Skeletal muscle cell (primary cell): Measurements from ENCODE around the gene CYP21A2.
"Not testable (repeated sequence)": the region's sequence is repeated elsewhere in the genome, so short reads cannot be mapped to it uniquely, and the experiment has no call there.

Experiments used
- DNase-seq: peaks from one replicate; pipeline ENCODE4 v3.0.0-alpha.2; 2010; ENCODE audit warnings: low read depth
- H3K4me3 ChIP-seq: 2 replicates; pipeline ENCODE4 v1.5.1; 2011; ENCODE audit warnings: low read depth, mild to moderate bottlenecking, control low read depth, low read length, moderate library complexity

CYP21A2 gene

DNA sequence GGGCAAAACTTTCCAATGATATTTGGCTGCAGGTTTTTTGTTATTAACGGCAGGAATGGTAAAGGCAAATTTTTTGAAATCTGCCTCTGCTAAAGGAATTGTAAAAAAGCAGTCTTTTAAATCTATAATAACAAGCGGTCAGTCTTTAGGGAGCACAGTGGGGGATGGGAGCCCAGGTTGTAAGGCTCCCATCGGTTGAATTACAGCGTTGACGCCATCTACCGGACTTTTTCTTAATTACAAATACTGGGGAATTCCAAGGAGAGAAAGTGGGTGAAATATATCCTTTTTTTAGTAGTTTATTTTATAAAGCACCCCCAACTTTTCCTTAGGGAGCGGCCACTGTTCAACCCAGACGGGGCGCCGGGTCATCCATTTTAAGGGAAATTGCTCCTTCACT, 16.1 kb upstream of the CYP21A2 start:
- DNase-seq, H3K4me3 ChIP-seq: not testable (repeated sequence)

DNA sequence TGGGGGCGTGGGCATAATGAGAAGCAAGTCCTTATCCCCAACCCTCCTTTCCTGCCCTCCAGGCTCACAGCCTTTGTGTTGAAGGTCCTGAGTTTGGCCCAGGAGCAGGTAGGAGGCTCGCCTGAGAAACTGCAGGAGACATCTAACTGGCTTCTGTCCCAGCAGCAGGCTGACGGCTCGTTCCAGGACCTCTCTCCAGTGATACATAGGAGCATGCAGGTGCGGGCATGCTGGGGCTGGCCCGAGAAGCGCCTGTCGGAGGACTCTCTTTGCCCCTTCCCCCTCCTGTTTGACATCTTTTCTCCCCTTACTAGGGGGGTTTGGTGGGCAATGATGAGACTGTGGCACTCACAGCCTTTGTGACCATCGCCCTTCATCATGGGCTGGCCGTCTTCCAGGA, 9.6 kb upstream of the CYP21A2 start:
- not testable (repeated sequence) for DNase-seq, H3K4me3 ChIP-seq

DNA sequence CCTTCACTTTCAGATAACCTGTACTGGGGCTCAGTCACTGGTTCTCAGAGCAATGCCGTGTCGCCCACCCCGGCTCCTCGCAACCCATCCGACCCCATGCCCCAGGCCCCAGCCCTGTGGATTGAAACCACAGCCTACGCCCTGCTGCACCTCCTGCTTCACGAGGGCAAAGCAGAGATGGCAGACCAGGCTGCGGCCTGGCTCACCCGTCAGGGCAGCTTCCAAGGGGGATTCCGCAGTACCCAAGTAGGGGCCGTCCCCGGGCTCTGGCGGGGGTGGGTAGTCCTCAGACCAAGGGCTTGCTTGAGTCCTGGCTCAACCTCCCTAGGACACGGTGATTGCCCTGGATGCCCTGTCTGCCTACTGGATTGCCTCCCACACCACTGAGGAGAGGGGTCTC, 8.7 kb upstream of the CYP21A2 start:
- not testable (repeated sequence) for DNase-seq, H3K4me3 ChIP-seq

DNA sequence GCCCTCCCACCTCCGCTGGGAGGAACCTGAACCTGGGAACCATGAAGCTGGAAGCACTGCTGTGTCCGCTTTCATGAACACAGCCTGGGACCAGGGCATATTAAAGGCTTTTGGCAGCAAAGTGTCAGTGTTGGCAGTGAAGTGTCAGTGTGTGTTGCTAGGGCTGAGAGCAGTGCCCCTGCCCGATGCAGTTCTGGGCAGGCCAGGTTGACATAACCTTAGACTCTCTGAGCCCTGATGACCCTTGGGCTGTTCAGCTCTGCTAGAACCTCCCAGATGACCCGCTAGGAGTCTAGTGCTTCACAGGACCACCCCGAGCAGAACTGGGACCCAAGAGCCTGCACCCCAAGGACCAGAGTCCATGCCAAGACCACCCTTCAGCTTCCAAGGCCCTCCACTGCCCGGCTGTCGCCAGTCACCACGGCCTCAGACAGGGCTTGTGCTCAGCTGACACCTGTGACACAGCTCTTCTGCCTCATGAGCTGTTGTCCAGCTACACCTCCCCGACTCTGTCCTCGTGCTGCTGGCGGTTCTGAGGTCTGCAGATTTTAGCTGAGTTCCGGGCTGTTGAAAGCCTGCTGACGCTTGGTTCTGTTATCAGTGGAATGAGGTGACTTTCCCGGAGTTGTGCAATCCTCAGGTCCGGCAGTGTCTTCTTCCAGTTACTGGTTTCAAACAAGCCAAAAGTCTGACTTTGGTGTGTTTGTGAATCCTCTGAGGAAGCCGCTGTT, 2.8 kb upstream of the CYP21A2 start:
- not testable (repeated sequence) for H3K4me3 ChIP-seq, DNase-seq

DNA sequence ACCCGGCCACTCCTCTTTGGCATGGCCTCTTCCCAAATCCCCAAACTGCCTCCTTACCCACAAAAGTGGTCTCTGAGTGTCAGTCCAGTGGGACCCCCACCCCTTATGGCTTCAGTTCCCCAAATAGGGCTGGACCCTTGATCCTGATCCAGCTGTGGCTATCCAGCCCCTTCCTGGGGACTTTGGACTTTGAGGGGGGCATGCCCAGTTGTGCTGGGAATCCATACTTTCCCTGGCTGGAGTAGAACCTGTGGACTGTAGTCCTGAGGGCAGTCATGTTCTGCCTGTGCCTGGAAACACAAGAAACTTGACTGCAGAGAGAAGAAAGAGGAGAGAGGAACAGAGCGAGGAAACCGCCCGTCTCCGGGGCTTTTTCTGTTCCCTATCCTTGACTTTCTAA, 1.1 kb upstream of the CYP21A2 start:
- not testable (repeated sequence) for H3K4me3 ChIP-seq

DNA sequence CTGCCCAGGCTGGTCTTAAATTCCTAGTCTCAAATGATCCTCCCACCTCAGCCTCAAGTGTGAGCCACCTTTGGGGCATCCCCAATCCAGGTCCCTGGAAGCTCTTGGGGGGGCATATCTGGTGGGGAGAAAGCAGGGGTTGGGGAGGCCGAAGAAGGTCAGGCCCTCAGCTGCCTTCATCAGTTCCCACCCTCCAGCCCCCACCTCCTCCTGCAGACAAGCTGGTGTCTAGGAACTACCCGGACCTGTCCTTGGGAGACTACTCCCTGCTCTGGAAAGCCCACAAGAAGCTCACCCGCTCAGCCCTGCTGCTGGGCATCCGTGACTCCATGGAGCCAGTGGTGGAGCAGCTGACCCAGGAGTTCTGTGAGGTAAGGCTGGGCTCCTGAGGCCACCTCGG, 663 bp downstream of the CYP21A2 start:
- not testable (repeated sequence) for DNase-seq, H3K4me3 ChIP-seq

More for the DNA sequence above, 1.1 kb upstream of the CYP21A2 start:
- not testable (repeated sequence) for DNase-seq

DNA sequence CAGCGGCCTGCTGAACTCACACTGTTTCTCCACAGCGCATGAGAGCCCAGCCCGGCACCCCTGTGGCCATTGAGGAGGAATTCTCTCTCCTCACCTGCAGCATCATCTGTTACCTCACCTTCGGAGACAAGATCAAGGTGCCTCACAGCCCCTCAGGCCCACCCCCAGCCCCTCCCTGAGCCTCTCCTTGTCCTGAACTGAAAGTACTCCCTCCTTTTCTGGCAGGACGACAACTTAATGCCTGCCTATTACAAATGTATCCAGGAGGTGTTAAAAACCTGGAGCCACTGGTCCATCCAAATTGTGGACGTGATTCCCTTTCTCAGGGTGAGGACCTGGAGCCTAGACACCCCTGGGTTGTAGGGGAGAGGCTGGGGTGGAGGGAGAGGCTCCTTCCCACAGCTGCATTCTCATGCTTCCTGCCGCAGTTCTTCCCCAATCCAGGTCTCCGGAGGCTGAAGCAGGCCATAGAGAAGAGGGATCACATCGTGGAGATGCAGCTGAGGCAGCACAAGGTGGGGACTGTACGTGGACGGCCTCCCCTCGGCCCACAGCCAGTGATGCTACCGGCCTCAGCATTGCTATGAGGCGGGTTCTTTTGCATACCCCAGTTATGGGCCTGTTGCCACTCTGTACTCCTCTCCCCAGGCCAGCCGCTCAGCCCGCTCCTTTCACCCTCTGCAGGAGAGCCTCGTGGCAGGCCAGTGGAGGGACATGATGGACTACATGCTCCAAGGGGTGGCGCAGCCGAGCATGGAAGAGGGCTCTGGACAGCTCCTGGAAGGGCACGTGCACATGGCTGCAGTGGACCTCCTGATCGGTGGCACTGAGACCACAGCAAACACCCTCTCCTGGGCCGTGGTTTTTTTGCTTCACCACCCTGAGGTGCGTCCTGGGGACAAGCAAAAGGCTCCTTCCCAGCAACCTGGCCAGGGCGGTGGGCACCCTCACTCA, 1.4 kb downstream of the CYP21A2 start:
- H3K4me3 ChIP-seq, DNase-seq: not testable (repeated sequence)

DNA sequence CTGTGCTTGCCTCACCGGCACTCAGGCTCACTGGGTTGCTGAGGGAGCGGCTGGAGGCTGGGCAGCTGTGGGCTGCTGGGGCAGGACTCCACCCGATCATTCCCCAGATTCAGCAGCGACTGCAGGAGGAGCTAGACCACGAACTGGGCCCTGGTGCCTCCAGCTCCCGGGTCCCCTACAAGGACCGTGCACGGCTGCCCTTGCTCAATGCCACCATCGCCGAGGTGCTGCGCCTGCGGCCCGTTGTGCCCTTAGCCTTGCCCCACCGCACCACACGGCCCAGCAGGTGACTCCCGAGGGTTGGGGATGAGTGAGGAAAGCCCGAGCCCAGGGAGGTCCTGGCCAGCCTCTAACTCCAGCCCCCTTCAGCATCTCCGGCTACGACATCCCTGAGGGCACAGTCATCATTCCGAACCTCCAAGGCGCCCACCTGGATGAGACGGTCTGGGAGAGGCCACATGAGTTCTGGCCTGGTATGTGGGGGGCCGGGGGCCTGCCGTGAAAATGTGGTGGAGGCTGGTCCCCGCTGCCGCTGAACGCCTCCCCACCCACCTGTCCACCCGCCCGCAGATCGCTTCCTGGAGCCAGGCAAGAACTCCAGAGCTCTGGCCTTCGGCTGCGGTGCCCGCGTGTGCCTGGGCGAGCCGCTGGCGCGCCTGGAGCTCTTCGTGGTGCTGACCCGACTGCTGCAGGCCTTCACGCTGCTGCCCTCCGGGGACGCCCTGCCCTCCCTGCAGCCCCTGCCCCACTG, 2.3 kb downstream of the CYP21A2 start:
- DNase-seq, H3K4me3 ChIP-seq: not testable (repeated sequence)

DNA sequence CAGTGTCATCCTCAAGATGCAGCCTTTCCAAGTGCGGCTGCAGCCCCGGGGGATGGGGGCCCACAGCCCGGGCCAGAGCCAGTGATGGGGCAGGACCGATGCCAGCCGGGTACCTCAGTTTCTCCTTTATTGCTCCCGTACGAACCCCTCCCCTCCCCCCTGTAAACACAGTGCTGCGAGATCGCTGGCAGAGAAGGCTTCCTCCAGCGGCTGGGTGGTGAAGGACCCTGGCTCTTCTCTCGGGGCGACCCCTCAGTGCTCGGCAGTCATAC, 2.8 kb downstream of the CYP21A2 start:
- H3K4me3 ChIP-seq, DNase-seq: not testable (repeated sequence)

DNA sequence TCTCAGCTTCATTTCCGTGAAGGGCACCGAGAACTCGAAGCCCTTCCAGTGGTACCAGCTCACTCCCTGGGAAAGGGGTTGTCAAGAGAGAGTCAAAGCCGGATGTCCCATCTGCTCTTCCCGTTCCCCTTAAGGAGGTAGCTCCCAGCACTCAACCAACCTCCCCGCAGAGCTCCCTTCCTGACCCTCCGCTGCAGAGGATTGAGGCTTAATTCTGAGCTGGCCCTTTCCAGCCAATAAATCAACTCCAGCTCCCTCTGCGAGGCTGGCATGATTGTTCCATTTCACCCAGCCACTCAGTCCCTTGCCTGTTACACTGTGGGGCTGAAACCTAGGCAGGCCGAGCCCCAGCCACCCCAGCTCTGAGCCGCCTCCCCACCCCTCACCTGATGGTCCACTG, 3.2 kb downstream of the CYP21A2 start:
- not testable (repeated sequence) for DNase-seq, H3K4me3 ChIP-seq

DNA sequence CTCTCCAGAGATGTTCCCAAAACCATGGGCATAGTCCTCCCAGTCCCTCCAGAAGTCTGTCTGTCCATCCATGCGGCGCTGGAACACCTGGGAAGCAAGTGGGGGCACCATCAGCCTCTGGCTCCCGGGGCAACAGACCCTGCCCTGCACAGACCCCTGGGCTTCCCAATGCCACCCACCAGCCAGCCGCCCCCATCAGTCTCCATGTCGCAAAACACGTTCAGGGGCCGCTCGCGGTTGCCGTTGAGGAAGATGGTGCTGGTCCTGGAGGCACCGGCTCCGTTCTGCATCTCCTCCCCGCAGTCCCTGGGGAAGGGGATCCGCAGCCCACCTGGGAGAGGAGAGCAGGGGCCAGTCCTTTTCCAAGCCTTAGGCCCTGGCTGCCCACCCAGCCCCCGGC, 4.1 kb downstream of the CYP21A2 start:
- not testable (repeated sequence) for DNase-seq, H3K4me3 ChIP-seq

DNA sequence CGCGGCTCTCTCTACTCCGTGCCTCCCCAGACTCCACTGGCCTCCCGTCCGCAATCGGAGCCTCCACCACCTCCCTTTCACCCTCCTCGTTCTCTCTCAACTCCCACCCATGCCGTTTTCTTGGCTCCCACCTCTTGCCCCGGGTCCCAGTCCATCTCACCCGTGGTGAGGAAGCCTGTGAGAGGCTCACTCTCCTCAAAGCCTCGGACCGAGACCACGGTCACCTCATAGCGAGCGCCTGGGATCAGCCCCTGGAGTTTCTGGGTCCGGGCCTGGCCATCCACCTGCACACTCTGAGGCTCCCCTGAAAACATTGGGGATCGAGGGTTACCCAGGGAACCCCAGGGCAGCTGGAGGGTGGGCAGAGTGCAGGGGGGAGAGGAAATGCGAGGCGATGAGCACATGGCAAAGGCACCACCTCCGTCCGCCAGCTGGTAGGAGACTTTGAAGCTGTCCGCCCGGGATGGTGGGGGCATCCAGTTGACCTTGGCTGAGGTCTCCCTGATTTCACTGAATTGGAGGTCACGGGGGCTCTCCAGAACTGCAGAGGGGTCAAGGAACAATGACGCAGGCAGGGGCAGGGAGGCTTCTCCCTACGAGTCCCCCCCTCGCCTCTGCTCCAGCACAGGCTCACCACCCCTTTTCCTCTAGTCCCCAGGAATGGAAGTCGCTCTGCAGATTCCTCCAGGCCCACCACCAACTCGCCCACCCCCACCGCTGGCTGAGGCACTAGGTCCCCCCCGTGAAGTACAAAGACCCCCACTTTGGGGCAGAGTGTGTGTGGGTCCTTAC, 5.6 kb downstream of the CYP21A2 start:
- not testable (repeated sequence) for H3K4me3 ChIP-seq, DNase-seq

DNA sequence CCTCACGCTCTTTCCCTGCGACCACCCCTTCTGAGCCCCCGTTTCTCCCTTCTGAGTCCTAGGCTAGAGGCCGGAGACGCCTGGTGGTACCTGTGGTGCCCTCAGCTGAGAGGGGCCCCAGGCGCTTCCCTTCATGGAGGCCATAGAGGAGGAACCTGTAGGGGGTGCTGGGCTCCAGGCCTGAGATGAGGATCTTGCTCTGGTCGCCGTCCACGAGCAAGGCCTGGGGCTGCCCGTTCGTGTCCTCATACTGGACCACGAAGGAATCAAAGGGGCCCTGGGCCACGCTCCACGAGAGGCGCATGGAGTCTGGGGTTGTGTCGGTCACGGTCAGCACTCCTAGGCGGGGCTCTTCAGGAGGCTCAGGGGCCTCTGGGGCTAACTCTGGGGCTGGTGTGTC, 6.7 kb downstream of the CYP21A2 start:
- not testable (repeated sequence) for DNase-seq

DNA sequence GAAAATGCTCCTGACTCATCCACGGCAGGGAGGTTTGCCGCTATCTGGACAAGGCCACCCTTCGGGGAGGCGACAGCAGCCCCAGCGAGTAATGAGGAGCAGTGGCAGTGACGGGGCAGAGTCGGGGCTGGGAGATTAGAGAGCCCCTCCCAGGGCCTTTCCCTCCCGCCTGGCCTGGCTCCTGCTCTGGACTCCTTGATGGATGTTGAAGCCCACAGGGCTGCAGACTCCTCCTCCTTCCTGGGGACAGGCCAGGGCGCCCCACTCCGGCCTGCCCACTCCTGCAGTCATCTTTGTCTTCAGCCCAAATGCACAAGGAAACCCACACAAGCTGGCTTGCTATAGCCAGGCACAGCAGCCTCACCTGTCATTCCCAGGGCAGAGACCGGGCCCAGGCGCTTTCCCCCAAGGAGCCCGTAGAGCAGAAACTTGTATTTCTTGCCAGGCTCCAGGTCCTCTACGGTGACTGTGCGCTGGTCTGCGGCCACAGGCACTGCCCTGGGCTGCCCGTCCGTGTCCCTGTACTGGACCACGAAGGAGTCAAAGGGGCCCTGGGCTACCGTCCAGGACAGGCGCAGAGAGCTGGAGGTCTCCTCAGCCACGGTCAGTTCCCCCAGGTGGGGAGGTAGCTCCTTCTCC, 7.7 kb downstream of the CYP21A2 start:
- H3K4me3 ChIP-seq, result no peak overlapping the region
- no peak for DNase-seq

More for the DNA sequence above, 6.7 kb downstream of the CYP21A2 start:
- H3K4me3 ChIP-seq, result not testable (repeated sequence)

DNA sequence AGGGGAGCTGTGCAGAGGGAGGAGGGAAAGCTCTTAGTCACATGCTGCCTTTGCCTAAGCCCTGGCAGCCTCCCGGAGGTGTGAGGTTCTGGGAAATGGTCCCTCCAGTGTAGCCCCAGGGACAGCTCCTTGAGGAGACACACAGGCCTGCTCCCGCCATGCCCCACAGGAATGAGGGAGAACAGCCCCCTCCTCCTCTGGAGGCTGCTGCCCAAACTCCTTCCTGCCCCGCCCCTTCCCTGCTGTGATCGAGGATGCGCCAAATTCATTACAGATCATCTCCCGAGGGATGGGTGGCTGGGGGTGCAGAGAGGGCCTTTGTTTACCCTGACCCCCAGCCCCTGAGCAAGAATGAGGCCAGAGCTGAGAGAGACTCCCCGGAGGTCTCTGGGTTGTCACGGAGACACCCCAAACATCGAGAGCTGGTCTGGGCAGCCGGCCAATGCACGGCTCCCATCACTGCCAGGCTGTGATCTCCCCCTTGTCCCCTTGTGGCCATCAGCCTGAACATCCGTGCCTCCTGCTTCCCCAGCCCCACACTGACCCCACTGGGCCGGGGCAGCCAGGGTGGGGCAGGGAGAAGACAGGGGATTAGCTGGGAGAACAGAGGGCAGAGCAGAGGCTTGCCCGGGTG, 8.4 kb downstream of the CYP21A2 start:
- DNase-seq, result no peak
- H3K4me3 ChIP-seq, result no peak overlapping the region

DNA sequence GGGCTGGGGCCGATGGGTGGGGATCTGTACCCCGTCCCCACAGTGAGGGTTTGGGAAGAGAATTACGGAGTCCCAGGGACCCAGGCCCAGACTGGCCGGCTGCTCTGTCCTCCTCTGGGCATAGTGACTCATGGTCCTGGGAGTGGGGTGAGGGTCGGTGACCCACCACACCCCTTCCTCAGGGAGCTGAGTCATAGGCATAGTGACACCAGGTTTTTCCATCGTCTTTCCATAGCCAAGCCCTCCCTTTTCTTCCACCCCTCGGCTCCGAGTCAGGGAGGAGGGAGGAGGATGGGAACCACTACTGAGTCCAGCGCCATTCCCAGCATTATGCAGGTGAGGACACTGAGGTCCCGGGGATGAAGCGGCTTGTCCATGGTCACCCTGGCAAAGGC, 8.9 kb downstream of the CYP21A2 start:
- no peak for DNase-seq
- H3K4me3 ChIP-seq, result no peak overlapping the region

DNA sequence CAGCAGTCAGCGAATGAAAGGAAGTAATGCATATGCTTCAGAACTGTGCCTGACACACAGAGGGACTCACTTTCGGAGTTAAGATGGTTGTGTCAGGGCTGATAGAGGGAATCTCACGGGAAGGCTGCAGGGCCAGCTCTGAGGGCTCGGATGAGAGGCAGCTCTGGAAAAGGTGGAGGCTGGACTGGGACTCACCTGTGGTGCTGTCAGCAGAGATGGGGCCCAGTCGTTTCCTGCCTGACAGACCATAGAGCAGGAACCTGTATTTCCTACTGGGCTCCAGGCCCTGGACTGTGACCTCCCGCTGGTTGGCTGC, 9.3 kb downstream of the CYP21A2 start:
- no peak overlapping the region for H3K4me3 ChIP-seq
- no peak for DNase-seq
